GM19463 (cell line): ENCODE results near the gene HTT.

Source experiments
- ATAC-seq: cut with Tn5 transposase; IDR thresholded peaks from one replicate; pipeline ENCODE4 v1.9.1; 2021; ENCODE audit warnings: mild to moderate bottlenecking, moderate library complexity; ENCODE audit not compliant: unreplicated experiment

HTT gene

DNA sequence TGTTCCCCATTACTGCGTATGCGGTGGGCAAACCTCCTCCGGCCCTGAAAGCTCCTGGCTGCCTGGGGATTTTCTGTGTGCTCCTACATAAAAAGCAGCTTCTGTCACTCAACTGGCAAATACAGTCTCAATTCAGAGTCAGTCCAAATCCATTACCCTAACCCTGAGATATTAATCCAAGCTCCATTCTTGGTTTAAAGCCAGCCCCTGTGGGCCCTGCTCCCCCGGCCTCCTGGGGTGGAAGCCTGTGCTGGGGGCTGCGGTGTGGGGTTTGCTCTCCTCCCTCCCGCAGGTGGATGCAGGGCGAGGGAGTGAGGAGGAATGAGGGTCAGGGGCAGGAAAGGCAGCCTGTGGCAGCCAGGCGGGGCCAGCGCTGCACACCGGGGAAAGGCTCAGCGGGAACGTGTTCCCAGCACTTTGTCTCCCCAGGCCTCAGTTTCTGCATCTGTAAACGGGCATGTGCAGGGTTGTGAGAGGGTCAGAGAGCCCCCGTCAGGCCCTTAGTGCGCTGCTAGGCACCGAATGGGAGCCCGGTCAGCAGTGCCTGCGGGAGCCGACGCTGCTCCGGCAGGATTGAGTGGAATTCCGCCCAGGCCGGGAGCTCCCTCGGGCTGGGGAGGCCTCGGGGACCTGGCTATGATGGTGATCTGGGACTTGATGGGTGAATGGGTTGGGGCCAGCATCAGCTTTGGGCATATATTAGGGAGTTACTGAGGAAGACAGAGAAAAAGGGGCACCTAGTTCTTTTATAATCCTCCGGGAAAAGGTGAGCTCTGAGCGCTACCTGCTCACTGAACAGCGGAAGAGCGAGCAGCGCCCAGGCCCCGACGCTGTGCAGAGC is 212.1 kb downstream of the HTT start:
- no peak for ATAC-seq

DNA sequence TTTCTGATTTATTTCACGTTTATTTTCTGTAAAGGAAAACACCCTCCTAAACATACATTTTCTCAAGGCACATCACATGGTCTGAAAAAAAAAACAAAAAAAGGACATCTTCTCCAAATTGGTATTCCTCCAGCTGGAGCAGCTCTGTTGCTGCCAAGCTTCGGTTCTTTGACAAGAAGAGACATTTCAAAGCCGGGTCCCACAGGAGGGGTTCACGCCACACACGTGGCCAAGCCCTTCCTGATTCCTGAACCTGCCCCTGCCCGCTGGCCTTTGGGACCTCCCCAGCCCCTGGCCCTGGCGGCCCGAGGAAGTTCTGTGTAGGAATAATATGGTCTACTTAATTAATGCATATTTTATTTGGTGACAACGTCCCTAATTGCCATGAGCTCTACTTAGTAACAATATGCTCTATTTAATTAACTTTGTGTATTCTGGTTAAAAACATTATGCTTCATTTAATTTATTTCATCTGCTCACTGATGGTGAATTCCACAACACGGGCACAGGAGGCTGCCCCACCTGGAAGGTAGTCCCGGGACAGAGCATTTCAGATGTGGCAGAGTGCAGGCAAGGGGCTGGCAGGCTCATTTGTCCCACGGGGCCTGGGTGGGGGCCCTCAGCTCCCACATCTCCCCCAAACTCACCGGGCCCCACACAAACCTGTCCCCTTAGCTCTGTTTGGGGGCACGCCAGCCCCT is 212.9 kb downstream of the HTT start:
- no peak for ATAC-seq

DNA sequence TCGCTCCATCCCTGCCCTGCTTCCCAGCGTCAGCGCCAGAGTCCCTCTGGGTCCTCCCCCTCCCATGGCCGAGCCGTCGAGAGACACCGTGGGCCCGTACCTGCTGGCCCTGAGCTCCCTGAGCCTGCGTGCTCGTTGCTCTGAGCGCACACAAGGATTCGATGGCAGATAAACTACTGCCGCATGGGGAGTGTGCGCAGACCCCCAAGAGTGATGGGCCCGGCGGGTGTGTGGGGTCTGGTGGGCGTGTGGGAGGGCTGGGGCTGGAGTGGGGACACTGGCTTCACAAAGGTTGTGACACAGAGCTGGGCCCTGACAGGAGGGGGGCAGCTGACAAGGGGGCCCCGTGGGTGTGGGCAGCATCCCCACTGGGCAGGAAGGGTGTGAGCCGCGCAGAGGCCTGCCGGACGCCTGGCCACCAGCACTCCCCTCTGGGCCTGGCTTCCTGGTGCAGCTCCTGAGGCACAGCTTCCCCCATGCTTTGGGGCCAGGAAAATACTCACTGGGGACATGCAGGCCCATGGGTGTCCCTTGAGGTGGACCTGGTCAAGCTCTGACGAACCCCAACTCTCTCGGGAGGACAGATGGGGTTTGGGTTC is 213.6 kb downstream of the HTT start:
- no peak for ATAC-seq

DNA sequence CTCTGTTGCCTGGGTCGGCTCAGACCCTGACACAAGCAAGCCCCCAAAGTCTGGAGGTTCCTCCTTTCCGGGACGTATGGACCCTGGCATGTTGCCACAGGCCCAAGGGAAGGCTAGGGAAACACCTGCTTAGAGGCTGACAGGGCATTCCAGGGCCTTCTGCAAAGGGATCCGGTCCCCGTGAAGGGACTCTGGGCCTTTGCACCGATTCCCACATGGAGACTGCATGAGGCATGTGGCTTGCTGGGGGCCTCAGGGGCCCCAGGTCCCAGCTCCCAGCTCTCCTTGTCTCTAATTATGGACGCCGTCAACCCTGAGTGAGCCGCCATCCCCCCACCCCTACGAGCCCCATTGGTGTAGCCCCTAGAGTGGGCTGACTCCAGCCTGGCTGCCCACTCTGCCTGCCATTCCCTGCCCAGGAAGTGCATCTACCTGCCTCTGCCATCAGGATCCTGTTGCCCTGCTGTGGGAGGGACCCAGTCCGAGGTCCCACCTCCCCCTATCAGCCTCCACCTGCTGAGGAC is 214.2 kb downstream of the HTT start:
- no peak for ATAC-seq

DNA sequence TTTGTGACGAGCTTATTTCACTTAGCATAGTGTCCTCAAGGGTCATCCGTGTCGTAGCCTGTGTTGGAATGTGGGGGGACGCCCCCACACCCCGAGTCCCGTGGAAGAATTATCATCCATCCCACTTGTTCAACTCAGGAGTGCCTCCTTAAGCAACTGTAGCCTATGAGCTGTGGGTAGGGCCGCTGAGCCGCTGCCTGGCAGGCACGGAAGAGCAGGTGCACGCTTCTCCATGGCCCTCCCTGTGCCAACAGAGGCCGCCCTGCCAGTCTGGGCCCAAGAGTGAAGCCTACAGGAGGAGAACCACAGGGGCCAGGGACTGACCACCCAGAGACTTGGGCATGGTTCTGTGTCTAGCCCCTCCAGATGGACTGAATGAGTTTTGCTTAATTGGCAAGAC is 216.0 kb downstream of the HTT start:
- no peak for ATAC-seq

DNA sequence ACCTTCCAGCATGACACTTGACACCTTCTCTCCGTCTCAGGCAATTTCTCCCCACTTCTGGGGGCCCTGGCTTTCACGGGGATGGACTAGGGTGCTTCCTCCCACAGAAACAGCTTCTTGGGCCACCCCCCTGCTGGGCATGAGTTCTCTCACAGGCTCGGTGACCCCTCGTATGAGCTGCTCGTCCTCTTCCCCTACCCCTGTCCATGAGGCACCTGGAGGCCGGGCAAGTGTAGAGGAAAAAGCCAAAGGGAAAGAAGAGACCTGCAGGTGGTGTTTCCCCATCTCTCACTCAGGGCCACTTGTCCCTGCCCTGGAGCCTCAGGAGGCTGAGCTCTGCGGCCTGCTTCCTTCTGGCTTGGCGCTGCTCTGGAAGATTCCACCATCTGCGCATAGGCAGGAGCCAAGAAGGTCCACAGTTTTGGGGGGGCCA is 216.4 kb downstream of the HTT start:
- no peak for ATAC-seq

DNA sequence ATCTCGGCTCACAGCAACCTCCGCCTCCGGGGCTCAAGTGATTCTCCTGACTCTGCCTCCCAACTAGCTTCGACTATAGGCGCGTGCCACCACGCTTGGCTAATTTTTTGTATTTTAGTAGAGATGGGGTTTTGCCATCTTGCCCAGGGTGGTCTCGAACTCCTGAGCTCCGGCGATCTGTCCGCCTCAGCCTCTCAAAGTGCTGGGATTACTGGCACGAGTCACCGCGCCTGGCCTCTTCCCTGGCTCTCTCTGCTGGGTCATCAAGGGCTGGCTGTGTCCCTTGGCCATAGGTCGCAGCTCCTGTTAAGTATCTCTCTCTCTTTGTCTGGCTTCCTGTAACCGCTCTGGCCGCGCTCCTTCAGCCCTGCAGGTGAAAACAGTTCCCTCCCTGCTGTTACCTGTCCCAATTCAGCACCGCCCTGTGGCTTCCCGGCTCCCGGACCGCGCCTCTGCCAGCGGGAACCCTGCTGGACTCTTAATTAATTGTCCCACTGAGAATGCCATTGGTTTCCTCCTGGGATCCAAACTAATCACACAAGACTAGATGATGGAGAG is 217.0 kb downstream of the HTT start:
- no peak for ATAC-seq

DNA sequence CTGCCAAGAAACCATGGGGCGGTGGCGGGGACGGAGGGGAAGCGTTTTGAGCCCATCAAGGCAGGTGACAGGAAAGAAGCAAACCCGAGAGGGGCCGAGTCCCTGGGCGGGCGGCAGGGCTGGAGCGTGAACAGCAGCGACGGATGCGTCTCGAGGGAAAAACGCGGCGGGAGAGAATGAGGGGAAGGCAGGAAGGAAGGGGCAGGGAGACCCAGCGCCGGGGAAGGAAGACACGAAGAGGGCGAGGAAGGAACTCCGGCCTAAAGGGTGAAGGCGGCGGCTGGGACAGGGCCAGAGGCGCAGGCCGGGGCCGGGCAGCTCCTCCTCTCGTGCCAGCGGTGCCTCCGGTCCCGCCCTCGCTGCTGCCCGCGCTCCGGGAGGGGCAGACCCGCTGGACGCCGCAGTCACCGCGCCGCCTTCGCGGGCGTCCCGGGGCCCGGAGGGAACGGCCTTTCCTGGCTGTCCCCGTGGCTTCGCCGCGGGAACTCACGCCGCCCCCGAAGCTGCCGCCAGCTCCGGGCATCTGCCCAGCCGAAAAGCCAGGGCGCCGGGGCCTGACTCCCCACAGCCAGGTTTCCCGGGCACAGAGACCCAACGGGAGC is 217.6 kb downstream of the HTT start:
- ATAC-seq = peak; percentile 33

DNA sequence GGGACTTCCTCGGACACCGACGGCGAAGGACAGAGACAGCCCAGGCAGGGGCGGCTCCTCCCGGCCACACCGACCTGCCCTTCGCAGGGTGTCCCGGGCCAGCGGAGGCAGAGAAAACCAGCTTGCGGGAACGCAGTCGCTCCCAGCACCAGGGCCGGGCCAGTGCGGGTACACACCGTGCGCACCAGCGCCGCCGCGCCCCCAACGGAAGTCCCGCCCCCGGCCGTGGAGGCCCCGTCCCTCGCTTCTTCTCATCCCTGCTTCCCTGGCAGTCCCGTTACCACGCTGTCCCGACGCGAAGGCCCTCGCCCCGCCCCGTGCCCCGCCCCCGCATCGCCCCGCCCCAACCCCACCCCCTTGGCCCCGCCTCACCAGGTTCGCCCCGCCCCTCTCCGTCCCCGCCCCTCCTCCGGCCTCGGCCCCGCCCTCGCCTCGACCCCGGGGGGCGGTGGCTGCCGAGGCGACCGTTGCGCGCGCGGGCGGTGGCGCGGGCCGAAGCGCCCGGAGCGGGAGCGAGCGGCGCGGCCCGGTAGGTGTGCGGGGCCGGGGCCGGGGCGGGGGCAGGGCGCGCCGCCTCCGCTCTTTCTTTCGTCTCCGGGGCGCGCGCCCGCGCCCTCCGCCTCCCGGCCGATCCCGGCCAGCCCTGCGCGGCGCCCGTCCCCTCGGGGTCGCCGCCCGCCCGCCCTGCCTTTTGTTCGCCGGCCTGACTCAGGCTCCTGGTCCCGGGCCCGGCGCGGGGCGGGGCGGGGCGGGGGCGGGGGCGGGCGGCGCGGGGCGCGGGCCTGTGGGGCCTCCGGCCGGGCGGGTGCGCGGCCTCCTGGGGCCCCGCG is 218.3 kb downstream of the HTT start, which contains the start of gene RGS12:
Gene RGS12, plus strand, starts transcription at position 451 of the 830 bp plus-strand sequence. CDS start 23,150 bp downstream, outside the sequence.
- peak; percentile 88 for ATAC-seq
